ENCODE data around the gene STARD4.

DNA sequence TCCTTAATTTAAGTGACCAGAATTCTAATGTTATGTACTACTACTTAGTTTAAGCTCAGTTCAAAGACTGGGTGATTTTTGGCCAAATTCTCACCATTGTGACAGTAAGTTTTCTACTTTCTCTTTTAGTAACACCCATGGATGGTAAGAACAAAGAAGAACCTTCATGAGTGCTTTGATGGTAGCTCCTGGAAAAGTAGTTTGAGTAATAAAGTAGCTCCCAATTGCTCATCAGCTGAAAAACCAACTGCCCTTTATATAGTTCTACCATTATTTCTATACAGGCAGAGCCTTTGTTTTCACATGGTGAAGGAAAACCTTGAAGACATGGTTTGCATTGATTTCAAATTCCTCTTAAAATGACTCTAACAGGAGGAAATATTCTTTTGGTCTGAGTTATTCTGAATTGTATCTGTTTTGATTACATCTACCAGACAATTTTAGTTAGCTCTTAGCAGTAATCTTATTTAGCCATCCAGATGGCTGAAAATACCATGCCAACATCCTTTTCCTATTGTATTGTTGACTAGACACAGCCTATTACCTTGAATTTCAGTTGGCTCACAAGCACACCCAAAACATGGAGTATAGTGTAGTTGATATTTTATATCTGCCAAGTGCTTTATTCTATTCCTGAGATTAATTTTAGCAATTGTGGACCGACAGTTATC lies 23.7 kb upstream of the STARD4 start:
- TF ChIP-seq TARDBP (IDR thresholded peaks at IDR 0.05) (no peak), ELF4 (IDR thresholded peaks at IDR 0.05) (no peak), SUZ12 (IDR thresholded peaks at IDR 0.05) (no peak), CTBP1 (IDR thresholded peaks at IDR 0.05; ENCODE audit: borderline replicate concordance) (no peak), SP1 (IDR thresholded peaks at IDR 0.05) (no peak)

Measured in HEK293T (cell line).